ENCODE results near the gene CMBL. TPM values are rescaled to one million over a fixed set of nuclear protein-coding genes. Genes with fewer than 3 reads are reported as not detected.

Gene CMBL
- total and polyA plus RNA-seq, 2 donors (not counting 1 experiment from before 2014, with no cell fraction given): not detected

GRCh38 chr5:10317825-10318682, 10.4 kb upstream of the CMBL start:
- H3K9me3 Mint-ChIP-seq (ENCODE audit: insufficient read depth): no peaks in the 10 kb centered on the region
- no peaks in the 10 kb centered on the region for H3K4me1 Mint-ChIP-seq
- H3K36me3 ChIP-seq (replicated peaks in 1 of 2; ENCODE audit: control extremely low read depth in 1 of 2, control insufficient read depth in 1 of 2, extremely low read depth in 1 of 2, insufficient read depth in 2 of 2, low read length in 1 of 2): no peaks in the 10 kb centered on the region
- POLR2A ChIA-PET: no interaction called here
- H3K4me2 ChIP-seq (replicated peaks; ENCODE audit: low read depth, low read length, poor library complexity, severe bottlenecking): no peak overlapping the region
- no peaks in the 10 kb centered on the region for H3K4me1 ChIP-seq (ENCODE audit: control insufficient read depth in 2 of 2, insufficient read depth in 2 of 2, low read length in 2 of 2)
- ATAC-seq (ENCODE audit: low read depth) (no peak), DNase-seq (no peak)
- no peak overlapping the region for H2AFZ ChIP-seq (ENCODE audit: insufficient read depth, low read depth, low read length, poor library complexity, severe bottlenecking)
- H3K27me3 ChIP-seq (replicated peaks in 1 of 4; ENCODE audit: control extremely low read depth in 1 of 4, control insufficient read depth in 3 of 4, insufficient read depth in 4 of 4, low read length in 3 of 4): no peaks in the 10 kb centered on the region
- H3K9ac ChIP-seq (ENCODE audit: low read length): no peak overlapping the region
- no peaks in the 10 kb centered on the region for H4K20me1 ChIP-seq (ENCODE audit: control insufficient read depth, insufficient read depth, low read length, poor library complexity, severe bottlenecking)
- H3K4me3 ChIP-seq (ENCODE audit: control extremely low read depth in 1 of 5, extremely low read depth in 1 of 5, insufficient read depth in 1 of 5, low read depth in 2 of 5, low read length in 4 of 5): no peak overlapping the region
- no peak overlapping the region for H3K27ac ChIP-seq (ENCODE audit: low read length in 2 of 2)
- WGBS (ENCODE audit: insufficient coverage): 91% methylated on average over 4 of the region's 6 CpGs
- CTCF ChIA-PET: no interaction called here
- TF ChIP-seq EZH2 (IDR thresholded peaks at IDR 0.05; ENCODE audit: borderline replicate concordance, insufficient read depth, low read depth, low read length, poor library complexity, severe bottlenecking) (no peak), CTCF (IDR thresholded peaks at IDR 0.05) (no peak)
- peaks cover 5% of the 10 kb centered on the region for H3K27me3 Mint-ChIP-seq
- no peaks in the 10 kb centered on the region for H3K79me2 ChIP-seq (ENCODE audit: control insufficient read depth, insufficient read depth, low read length)
- intact Hi-C loops (cut with micrococcal nuclease): no loop called here
- no peak overlapping the region for H3K27ac Mint-ChIP-seq
- H3K9me3 ChIP-seq (ENCODE audit: control extremely low read depth in 1 of 3, control insufficient read depth in 2 of 3, insufficient read depth in 1 of 3, low read length in 2 of 3): no peaks in the 10 kb centered on the region
- H3K4me3 Mint-ChIP-seq: no peak overlapping the region

- ATAC-seq (ENCODE audit: low read depth) (no peak), DNase-seq (no peak)
- Histone ChIP-seq H3K4me2 (replicated peaks; ENCODE audit: low read depth, low read length, poor library complexity, severe bottlenecking) (no peak overlapping the region), H2AFZ (ENCODE audit: insufficient read depth, low read depth, low read length, poor library complexity, severe bottlenecking) (no peak overlapping the region), H3K9ac (ENCODE audit: low read length) (no peak overlapping the region), H3K36me3 (replicated peaks in 1 of 2; ENCODE audit: control extremely low read depth in 1 of 2, control insufficient read depth in 1 of 2, extremely low read depth in 1 of 2, insufficient read depth in 2 of 2, low read length in 1 of 2) (no peaks in the 10 kb centered on the region), H4K20me1 (ENCODE audit: control insufficient read depth, insufficient read depth, low read length, poor library complexity, severe bottlenecking) (no peaks in the 10 kb centered on the region), H3K4me1 (ENCODE audit: control insufficient read depth in 2 of 2, insufficient read depth in 2 of 2, low read length in 2 of 2) (no peaks in the 10 kb centered on the region), H3K9me3 (ENCODE audit: control extremely low read depth in 1 of 3, control insufficient read depth in 2 of 3, insufficient read depth in 1 of 3, low read length in 2 of 3) (no peaks in the 10 kb centered on the region), H3K4me3 (ENCODE audit: control extremely low read depth in 1 of 5, extremely low read depth in 1 of 5, insufficient read depth in 1 of 5, low read depth in 2 of 5, low read length in 4 of 5) (no peak overlapping the region), H3K27me3 (replicated peaks in 1 of 4; ENCODE audit: control extremely low read depth in 1 of 4, control insufficient read depth in 3 of 4, insufficient read depth in 4 of 4, low read length in 3 of 4) (no peaks in the 10 kb centered on the region), H3K27ac (ENCODE audit: low read length in 2 of 2) (no peak overlapping the region), H3K79me2 (ENCODE audit: control insufficient read depth, insufficient read depth, low read length) (no peaks in the 10 kb centered on the region)
- Mint-ChIP-seq H3K27ac (no peak overlapping the region), H3K4me3 (no peak overlapping the region), H3K27me3 (peaks cover 11% of the 10 kb centered on the region), H3K9me3 (ENCODE audit: insufficient read depth) (no peaks in the 10 kb centered on the region), H3K4me1 (no peaks in the 10 kb centered on the region)
- TF ChIP-seq CTCF (IDR thresholded peaks at IDR 0.05) (no peak), EZH2 (IDR thresholded peaks at IDR 0.05; ENCODE audit: borderline replicate concordance, insufficient read depth, low read depth, low read length, poor library complexity, severe bottlenecking) (no peak)
- ChIA-PET CTCF (interaction anchor here (0.7 kb wide), 1 partner anchor 10 kb away, joined by 3 read pairs; no protein-coding TSS in a partner anchor), POLR2A (no interaction called here)
- WGBS (ENCODE audit: insufficient coverage): 98% methylated on average over 15 of the region's 15 CpGs
- intact Hi-C loops (cut with micrococcal nuclease): no loop called here
Measured at GRCh38 chr5:10315824-10316509, 8.3 kb upstream of the CMBL start.

All from B cell (primary cell).